ENCODE measurements around the gene UMODL1. TPM values are rescaled to one million over a fixed set of nuclear protein-coding genes. Genes with fewer than 3 reads are reported as not detected.

Gene UMODL1
- total and polyA plus RNA-seq, 4 donors = 0.10 to 0.28 (median 0.14) TPM; not detected in 1

- no peaks in the 10 kb centered on the region for H3K36me3 ChIP-seq (ENCODE audit: control insufficient read depth in 4 of 4, insufficient read depth in 4 of 4, low read length in 4 of 4)
- peaks cover 0 to 13% (median 0%) of the 10 kb centered on the region in 5 donors for H3K4me1 ChIP-seq (ENCODE audit: control insufficient read depth in 5 of 5, insufficient read depth in 5 of 5, low read length in 5 of 5)
- H3K27me3 ChIP-seq (ENCODE audit: control insufficient read depth in 3 of 3, insufficient read depth in 3 of 3, low read length in 2 of 3) = no peaks in the 10 kb centered on the region
- WGBS, 2 donors = 67 to 70% methylated on average over 11 of the region's 11 CpGs
- DNase-seq (no peak), ATAC-seq (ENCODE audit: insufficient read depth, low FRiP score) (no peak)
- H3K9ac ChIP-seq (ENCODE audit: insufficient read depth in 1 of 2, low read length in 2 of 2) = no peak overlapping the region
- H3K27ac ChIP-seq (ENCODE audit: low read depth in 1 of 2, low read length in 1 of 2) = no peak overlapping the region
- no peak overlapping the region for H3K4me3 ChIP-seq
- H3K9me3 ChIP-seq (ENCODE audit: control insufficient read depth in 4 of 4, insufficient read depth in 3 of 4, low read length in 3 of 4) = no peaks in the 10 kb centered on the region
- no peak for TF ChIP-seq CTCF (IDR thresholded peaks at IDR 0.05; ENCODE audit: control extremely low read depth, extremely low read depth)
These were observed 58.5 kb downstream of the UMODL1 start for GRCh38 chr21:42129300-42130266.

- no peak for ATAC-seq (ENCODE audit: insufficient read depth, low FRiP score)
- TF ChIP-seq CTCF (IDR thresholded peaks at IDR 0.05; ENCODE audit: control extremely low read depth, extremely low read depth) = no peak
- H3K27me3 ChIP-seq (ENCODE audit: control insufficient read depth in 3 of 3, insufficient read depth in 3 of 3, low read length in 2 of 3) = no peaks in the 10 kb centered on the region
- H3K27ac ChIP-seq (ENCODE audit: low read depth in 1 of 2, low read length in 1 of 2) = no peak overlapping the region
- H3K4me3 ChIP-seq = no peak overlapping the region
- WGBS, 2 donors = 82 to 83% methylated on average over 6 of the region's 6 CpGs
- no peaks in the 10 kb centered on the region for H3K36me3 ChIP-seq (ENCODE audit: control insufficient read depth in 4 of 4, insufficient read depth in 4 of 4, low read length in 4 of 4)
- no peak overlapping the region for H3K9ac ChIP-seq (ENCODE audit: insufficient read depth in 1 of 2, low read length in 2 of 2)
- no peaks in the 10 kb centered on the region for H3K9me3 ChIP-seq (ENCODE audit: control insufficient read depth in 4 of 4, insufficient read depth in 3 of 4, low read length in 3 of 4)
- no peak for DNase-seq
- H3K4me1 ChIP-seq (ENCODE audit: control insufficient read depth in 5 of 5, insufficient read depth in 5 of 5, low read length in 5 of 5) = peaks cover 0 to 7% (median 0%) of the 10 kb centered on the region in 5 donors
These were observed 59.3 kb downstream of the UMODL1 start for GRCh38 chr21:42130441-42130840.

- ATAC-seq (ENCODE audit: insufficient read depth, low FRiP score) (no peak), DNase-seq (no peak)
- TF ChIP-seq CTCF (IDR thresholded peaks at IDR 0.05; ENCODE audit: control extremely low read depth, extremely low read depth) = no peak
- no peaks in the 10 kb centered on the region for H3K9me3 ChIP-seq (ENCODE audit: control insufficient read depth in 4 of 4, insufficient read depth in 3 of 4, low read length in 3 of 4)
- no peak overlapping the region for H3K27ac ChIP-seq (ENCODE audit: low read depth in 1 of 2, low read length in 1 of 2)
- no peaks in the 10 kb centered on the region for H3K27me3 ChIP-seq (ENCODE audit: control insufficient read depth in 3 of 3, insufficient read depth in 3 of 3, low read length in 2 of 3)
- H3K4me1 ChIP-seq (ENCODE audit: control insufficient read depth in 5 of 5, insufficient read depth in 5 of 5, low read length in 5 of 5) = no peaks in the 10 kb centered on the region
- WGBS, 2 donors = 41 to 97% methylated on average over 1 of the region's 1 CpG
- H3K36me3 ChIP-seq (ENCODE audit: control insufficient read depth in 4 of 4, insufficient read depth in 4 of 4, low read length in 4 of 4) = no peaks in the 10 kb centered on the region
- H3K4me3 ChIP-seq = no peak overlapping the region
- H3K9ac ChIP-seq (ENCODE audit: insufficient read depth in 1 of 2, low read length in 2 of 2) = no peak overlapping the region
These were observed 61.1 kb downstream of the UMODL1 start for GRCh38 chr21:42132183-42132582.

All from lung (tissue), 12 donors.